H1 (cell line): ENCODE measurements around the gene TMEM63C. TPM values are rescaled to one million over a fixed set of nuclear protein-coding genes. Genes with fewer than 3 reads are reported as not detected.
A peak's percentile ranks its signal among the peaks of the same experiment; 100 is the strongest.

ENCODE experiments used
- CTCF ChIA-PET: fragments of 300-600 bp; sonication (Branson Sonifier 250); formaldehyde crosslinking; loops from one replicate; lab custom pipeline; 2021; ENCODE audit not compliant: partially characterized antibody; lab: Charles Lee
- POLR2A ChIA-PET: fragments of 300-600 bp; sonication (Branson Sonifier 250); formaldehyde crosslinking; loops from one replicate; lab custom pipeline; 2021; ENCODE audit warnings: inconsistent platforms; ENCODE audit not compliant: partially characterized antibody; lab: Charles Lee
- DNase-seq, 2 experiments: peaks; one replicate each; pipeline versions ENCODE4 v3.0.0 to v3.0.0-alpha.2; 2010 to 2022; ENCODE audit warnings: low spot score in 2 of 2, low read depth in 1 of 2, mixed read lengths in 1 of 2
- FAIRE-seq: peaks from 2 replicates; lab custom pipeline; 2011; peaks lifted over from hg19 to GRCh38; lab: Jason Lieb, UNC
- H2AFZ ChIP-seq: 2 replicates; pipeline ENCODE4 v1.8.1; 2012; ENCODE audit warnings: low read length, inconsistent platforms
- H2AK5ac ChIP-seq: 2 replicates; pipeline ENCODE4 v1.6.1; 2013; ENCODE audit warnings: low read depth, low read length
- H2BK120ac ChIP-seq: replicated peaks from 2 replicates; pipeline ENCODE3; 2013; ENCODE audit warnings: low read depth, low read length, inconsistent platforms
- H2BK12ac ChIP-seq: 2 replicates; pipeline ENCODE4 v1.6.1; 2013; ENCODE audit warnings: low read depth, low read length
- H2BK15ac ChIP-seq: 2 replicates; pipeline ENCODE4 v1.6.1; 2013; ENCODE audit warnings: low read length
- H2BK20ac ChIP-seq: 2 replicates; pipeline ENCODE4 v1.6.1; 2013; ENCODE audit warnings: low read length
- H2BK5ac ChIP-seq: 2 replicates; pipeline ENCODE4 v1.6.1; 2013; ENCODE audit warnings: low read depth, low read length
- H3K14ac ChIP-seq: 2 replicates; pipeline ENCODE4 v1.6.1; 2013; ENCODE audit warnings: inconsistent platforms; ENCODE audit not compliant: insufficient read length
- H3K18ac ChIP-seq: 2 replicates; pipeline ENCODE4 v1.6.1; 2013; ENCODE audit warnings: low read length; ENCODE audit errors: extremely low read depth
- H3K23ac ChIP-seq: 2 replicates; pipeline ENCODE4 v1.6.1; 2013; ENCODE audit warnings: inconsistent platforms; ENCODE audit not compliant: insufficient read length
- H3K23me2 ChIP-seq: 2 replicates; pipeline ENCODE4 v1.6.1; 2013; ENCODE audit warnings: low read depth, low read length
- H3K27ac ChIP-seq: 2 replicates; pipeline ENCODE4 v1.6.1; 2011; ENCODE audit warnings: low read depth, low read length, inconsistent platforms
- H3K27me3 ChIP-seq, 4 experiments: replicated peaks in 1 of 4; 1 replicate in 1 of 4; 2 replicates in 3 of 4; pipeline versions ENCODE4 v1.6.1 to v1.8.1; 2011 to 2013; ENCODE audit warnings: low read length in 3 of 4, mild to moderate bottlenecking in 3 of 4, inconsistent platforms in 2 of 4, mixed read lengths in 2 of 4, moderate library complexity in 1 of 4; ENCODE audit not compliant: control insufficient read depth in 3 of 4, insufficient read depth in 3 of 4; ENCODE audit errors: extremely low read depth in 1 of 4
- H3K36me3 ChIP-seq, 4 experiments: 2 replicates each; pipeline versions ENCODE4 v1.6.1 to v1.8.1; 2011 to 2013; ENCODE audit warnings: mild to moderate bottlenecking in 4 of 4, low read length in 3 of 4, moderate library complexity in 2 of 4, control low read depth in 1 of 4, inconsistent platforms in 1 of 4; ENCODE audit not compliant: insufficient read depth in 4 of 4, control insufficient read depth in 2 of 4
- H3K4ac ChIP-seq: replicated peaks from 2 replicates; pipeline ENCODE3; 2013; ENCODE audit warnings: low read length, low read depth, mixed read lengths, inconsistent platforms; ENCODE audit not compliant: insufficient read length
- H3K4me1 ChIP-seq, 4 experiments: replicated peaks in 1 of 4; 1 replicate in 1 of 4; 2 replicates in 3 of 4; pipeline versions ENCODE4 v1.6.1 to v1.8.1; 2011 to 2013; ENCODE audit warnings: low read length in 3 of 4, inconsistent platforms in 2 of 4, mixed read lengths in 1 of 4; ENCODE audit not compliant: insufficient read depth in 4 of 4, control insufficient read depth in 3 of 4
- H3K4me2 ChIP-seq, 2 experiments: 2 replicates each; pipeline versions ENCODE4 v1.6.1 to v1.8.1; 2011 to 2013; ENCODE audit warnings: low read depth in 2 of 2, low read length in 2 of 2, control low read depth in 1 of 2, inconsistent platforms in 1 of 2, mild to moderate bottlenecking in 1 of 2; ENCODE audit not compliant: insufficient read depth in 1 of 2
- H3K4me3 ChIP-seq, 4 experiments: fragments of 200-600, 300-600 bp in 1 of 4; sonication (generic), shearing (Covaris generic), sonication (Bioruptor Twin) in 1 of 4; 2 replicates each; pipeline versions ENCODE4 v1.5.1 to v1.8.1; 2011 to 2016; ENCODE audit warnings: low read length in 4 of 4, low read depth in 3 of 4, control low read depth in 2 of 4, inconsistent platforms in 2 of 4, mild to moderate bottlenecking in 2 of 4, mixed read lengths in 1 of 4, moderate library complexity in 1 of 4; ENCODE audit not compliant: insufficient read depth in 2 of 4; ENCODE audit errors: extremely low read depth in 1 of 4
- H3K56ac ChIP-seq: replicated peaks from 2 replicates; pipeline ENCODE3; 2013; ENCODE audit warnings: low read depth, mild to moderate bottlenecking, mixed read lengths, low read length, inconsistent platforms; ENCODE audit not compliant: insufficient read length
- H3K79me1 ChIP-seq: 2 replicates; pipeline ENCODE4 v1.6.1; 2013; ENCODE audit warnings: low read depth, low read length, control low read depth
- H3K79me2 ChIP-seq, 2 experiments: 2 replicates each; pipeline versions ENCODE4 v1.6.1 to v1.8.1; 2012 to 2013; ENCODE audit warnings: low read length in 2 of 2, mild to moderate bottlenecking in 2 of 2, inconsistent platforms in 1 of 2; ENCODE audit not compliant: insufficient read depth in 2 of 2, control insufficient read depth in 1 of 2
- H3K9ac ChIP-seq, 4 experiments: replicated peaks in 1 of 4; 1 replicate in 1 of 4; 2 replicates in 3 of 4; pipeline versions ENCODE4 v1.6.1 to v1.8.1; 2011 to 2013; ENCODE audit warnings: low read depth in 3 of 4, low read length in 3 of 4, control low read depth in 2 of 4, mild to moderate bottlenecking in 2 of 4, moderate library complexity in 2 of 4, inconsistent platforms in 1 of 4; ENCODE audit errors: extremely low read depth in 1 of 4
- H3K9me3 ChIP-seq, 2 experiments: 2 replicates each; pipeline versions ENCODE4 v1.6.1 to v1.8.1; 2012 to 2013; ENCODE audit warnings: mild to moderate bottlenecking in 2 of 2, moderate library complexity in 2 of 2, control low read depth in 1 of 2, inconsistent platforms in 1 of 2, low read depth in 1 of 2, low read length in 1 of 2, mixed read lengths in 1 of 2; ENCODE audit not compliant: insufficient read depth in 2 of 2
- H4K20me1 ChIP-seq, 2 experiments: replicated peaks in 1 of 2; 2 replicates each; pipeline versions ENCODE3 to v1.8.1; 2011 to 2013; ENCODE audit warnings: inconsistent platforms in 2 of 2, low read length in 2 of 2, mild to moderate bottlenecking in 1 of 2; ENCODE audit not compliant: insufficient read depth in 2 of 2, control insufficient read depth in 1 of 2
- H4K5ac ChIP-seq: 2 replicates; pipeline ENCODE4 v1.6.1; 2013; ENCODE audit warnings: low read length, low read depth, mixed read lengths, inconsistent platforms; ENCODE audit not compliant: insufficient read length
- H4K8ac ChIP-seq: 2 replicates; pipeline ENCODE4 v1.8.0; 2013; ENCODE audit warnings: mild to moderate bottlenecking, moderate library complexity, low read length, inconsistent platforms; ENCODE audit not compliant: insufficient read depth; ENCODE audit errors: extremely low read depth
- H4K91ac ChIP-seq: replicated peaks from 2 replicates; pipeline ENCODE3; 2013; ENCODE audit warnings: low read length, mixed read lengths, inconsistent platforms; ENCODE audit not compliant: insufficient read length
- RAD21 ChIP-seq, 2 experiments: IDR thresholded peaks in 1 of 2; conservative IDR thresholded peaks in 1 of 2; 2 replicates each; pipeline ENCODE4 v1.6.1; 2011; ENCODE audit warnings: low read depth in 2 of 2, low read length in 2 of 2, improper control_type of control experiment in 1 of 2, inconsistent platforms in 1 of 2, mild to moderate bottlenecking in 1 of 2, moderate library complexity in 1 of 2
- RBBP5 ChIP-seq: IDR thresholded peaks from 2 replicates; pipeline ENCODE4 v1.7.1; 2012; ENCODE audit warnings: low read depth, mild to moderate bottlenecking, inconsistent platforms, low read length, moderate library complexity, borderline replicate concordance
- WGBS, 2 experiments: shearing (Covaris generic) in 1 of 2; methylation state at CpG; one replicate each; pipeline versions ENCODE4 v1.1.6 to v1.1.7; 2013 to 2015; ENCODE audit warnings: low lambda C conversion rate in 2 of 2, mixed read lengths in 2 of 2, inconsistent platforms in 1 of 2, low coverage in 1 of 2, missing lambda C conversion rate in 1 of 2; ENCODE audit not compliant: insufficient replicate concordance in 2 of 2, insufficient coverage in 1 of 2, insufficient read length in 1 of 2; ENCODE audit errors: extremely low coverage in 1 of 2, missing lambda C conversion rate in 1 of 2; 5-methylcytosine and 5-hydroxymethylcytosine counted together
- polyA plus RNA-seq, 7 experiments: library from polyadenylated mRNA; depleted of rRNA in 3 of 7; stranded (reverse) in 5 of 7; unstranded in 2 of 7; fragments of >200 nt in 5 of 7; fragments of 200-250 nt in 2 of 7; gene quantifications; 1 replicate in 5 of 7; 2 replicates in 1 of 7; 4 replicates in 1 of 7; pipeline versions ENCODE4 v1.2.1 to v1.2.3, GENCODE V29; 2011 to 2013; ENCODE audit warnings: missing spikeins in 2 of 7, mixed read lengths in 2 of 7
- total RNA-seq: library from RNA; stranded (reverse); fragmentation: NEBNext Ultra II Directional; extraction: Animal tissue kit (Norgen Biotek cat#: 25700); gene quantifications from 2 replicates; pipeline ENCODE4 v1.2.1, GENCODE V29; 2021

Gene TMEM63C
- total and polyA plus RNA-seq, 2 of the 8 experiments (the other 6 are each of a cell fraction or from before 2014, with no cell fraction given): 3.0 to 7.6 TPM

DNA sequence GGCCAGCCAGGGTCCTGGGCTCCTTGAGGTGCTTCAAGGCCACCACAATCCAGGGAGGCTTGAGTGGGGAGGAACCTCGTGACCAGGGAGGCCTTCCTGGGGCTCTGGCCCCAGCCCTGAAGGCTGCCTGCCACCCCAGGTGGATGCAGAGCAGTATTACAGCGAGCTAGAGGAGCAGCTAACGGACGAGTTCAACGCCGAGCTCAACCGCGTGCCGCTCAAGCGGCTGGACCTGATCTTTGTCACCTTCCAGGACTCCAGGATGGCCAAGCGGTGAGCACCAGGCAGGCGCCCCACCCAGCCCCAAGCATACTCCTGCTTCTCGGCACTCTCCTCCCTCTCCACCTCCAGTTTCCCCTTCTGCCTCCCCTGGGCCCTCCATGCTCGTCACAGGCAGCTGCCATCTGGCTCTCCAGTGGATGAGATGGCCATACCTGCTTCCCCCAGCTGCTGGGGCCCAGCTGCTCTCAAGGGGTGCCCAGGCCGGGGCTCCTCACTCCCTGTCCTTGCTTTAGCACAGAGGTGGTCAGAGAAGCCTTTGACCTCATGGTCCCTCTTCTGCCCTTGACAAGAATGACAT is 58.8 kb downstream of the TMEM63C start:
- Histone ChIP-seq H3K4me1 (no peaks in the 10 kb centered on the region; a peak in 1 of 7 replicates), H3K79me1 (no peaks in the 10 kb centered on the region), H2BK120ac (no peak overlapping the region), H3K23ac (no peak overlapping the region), H3K27ac (no peak overlapping the region), H3K4me2 (no peak overlapping the region), H3K4ac (no peak overlapping the region), H3K18ac (no peak overlapping the region), H3K79me2 (no peaks in the 10 kb centered on the region), H3K4me3 (no peak overlapping the region), H2BK12ac (no peak overlapping the region), H4K8ac (no peak overlapping the region), H3K9ac (no peak overlapping the region; a peak in 1 of 7 replicates), H3K56ac (no peak overlapping the region), H4K5ac (no peak overlapping the region), H3K27me3 (no peaks in the 10 kb centered on the region), H2BK15ac (no peak overlapping the region), H2AFZ (no peak overlapping the region), H4K91ac (no peak overlapping the region), H2AK5ac (no peak overlapping the region), H3K23me2 (no peaks in the 10 kb centered on the region), H4K20me1 (peaks cover 2% of the 10 kb centered on the region in 2 experiments), H3K14ac (no peak overlapping the region), H3K9me3 (no peaks in the 10 kb centered on the region), H2BK20ac (no peak overlapping the region), H2BK5ac (no peak overlapping the region), H3K36me3 (no peaks in the 10 kb centered on the region; a peak in 3 of 8 replicates)
- CTCF ChIA-PET: interaction anchor here (0.7 to 6.6 kb wide), 24 partner anchors 9 to 185 kb away, joined by 3 to 52 read pairs (median 4); partner anchors contain the start of gene TMEM63C
- FAIRE-seq (no peak), DNase-seq (no peak)
- POLR2A ChIA-PET: interaction anchor here (0.9 to 1.0 kb wide), 2 partner anchors 18 to 22 kb away, joined by 3 read pairs; no protein-coding TSS in a partner anchor
- 79% methylated on average over 11 of the region's 15 CpGs; no CpG with 5 or more reads in 1 of the 2 experiments for WGBS, 2 experiments
- TF ChIP-seq RBBP5 (no peak), RAD21 (IDR thresholded peaks at IDR 0.05 in 1 of 2, conservative IDR thresholded peaks at IDR 0.05 in 1 of 2; ENCODE audit: low read depth in 2 of 2, low read length in 2 of 2) (0 out of 4 replicates have a peak, but pooled peaks of 1 of the 2 experiments have one; percentile 4)
